Sigmoid colon (tissue), 7 donors: ENCODE results near the gene IQSEC3. TPM values are rescaled to one million over a fixed set of nuclear protein-coding genes. Genes with fewer than 3 reads are reported as not detected.

Source experiments
- DNase-seq: peaks from one replicate; pipeline ENCODE4 v3.0.0-alpha.2; 2019
- H3K27ac ChIP-seq, 4 donors: fragments of 200-600 bp; sonication (generic); one replicate each; pipeline ENCODE4 v1.5.1; 2016 to 2019; ENCODE audit warnings: mild to moderate bottlenecking in 1 of 4
- H3K27me3 ChIP-seq, 3 donors: fragments of 200-600 bp; sonication (generic); one replicate each; pipeline ENCODE4 v1.5.1; 2019; ENCODE audit warnings: mild to moderate bottlenecking in 1 of 3
- H3K36me3 ChIP-seq, 4 donors: fragments of 200-600 bp; sonication (generic); one replicate each; pipeline ENCODE4 v1.5.1; 2016 to 2019
- H3K4me1 ChIP-seq, 4 donors: fragments of 200-600 bp; sonication (generic); one replicate each; pipeline ENCODE4 v1.5.1; 2017 to 2019
- H3K4me3 ChIP-seq, 4 donors: fragments of 200-600 bp; sonication (generic); one replicate each; pipeline ENCODE4 v1.5.1; 2017 to 2019; ENCODE audit warnings: mild to moderate bottlenecking in 2 of 4, moderate library complexity in 1 of 4
- H3K9me3 ChIP-seq, 4 donors: fragments of 200-600 bp in 3 of 4; sonication (generic) in 3 of 4; one replicate each; pipeline versions ENCODE4 v1.5.1 to v1.6.1; 2013 to 2019
- CTCF ChIP-seq, 4 experiments: fragments of 450-650 bp in 3 of 4; fragments of 200-600 bp in 1 of 4; IDR thresholded peaks; one replicate each; pipeline ENCODE4 v1.5.1; 2016 to 2019; ENCODE audit warnings: antibody characterized with exemption in 4 of 4, mild to moderate bottlenecking in 3 of 4, moderate library complexity in 2 of 4
- EP300 ChIP-seq, 4 donors: sonication (generic); formaldehyde crosslinking; IDR thresholded peaks; one replicate each; pipeline ENCODE4 v1.6.1; 2017; ENCODE audit warnings: antibody characterized with exemption in 4 of 4
- POLR2A ChIP-seq, 2 donors: fragments of 450-650 bp; IDR thresholded peaks; one replicate each; pipeline ENCODE4 v1.6.1; 2016; ENCODE audit warnings: antibody characterized with exemption in 2 of 2, mild to moderate bottlenecking in 2 of 2, moderate library complexity in 2 of 2
- POLR2AphosphoS5 ChIP-seq, 4 donors: sonication (generic); formaldehyde crosslinking; IDR thresholded peaks; one replicate each; pipeline ENCODE4 v1.6.1; 2017; ENCODE audit warnings: antibody characterized with exemption in 4 of 4
- WGBS, 2 donors: extraction: QIAGEN DNeasy Blood & Tissue Kit; methylation state at CpG; one replicate each; pipeline ENCODE4 v1.1.7; 2013; 5-methylcytosine and 5-hydroxymethylcytosine counted together
- intact Hi-C: fragments of 100-400 bp; cut with DNase I; formaldehyde crosslinking; loops from one replicate; pipeline ENCODE4 v1.15.1; 2023
- polyA plus RNA-seq, 3 donors: library from polyadenylated mRNA; stranded (reverse); fragments of 200-250 nt; gene quantifications; one replicate each; pipeline ENCODE4 v1.2.3, GENCODE V29; 2013
- total RNA-seq, 4 donors: library from RNA; depleted of rRNA; stranded (reverse); fragments of >200 nt; gene quantifications; one replicate each; pipeline ENCODE4 v1.1.0, GENCODE V29; 2016
- donor health status: healthy with polysubstance abuse.
- donor health status: Bipolar disorder and iron deficiency.
- donor health status: healthy.

IQSEC3 gene
- total and polyA plus RNA-seq, 7 donors = under 0.01 to 2.2 (median 0.54) TPM; not detected in 1

- Histone ChIP-seq H3K27me3 (peaks cover 0 to 32% (median 4%) of the 10 kb centered on the region in 3 donors), H3K4me1 (no peaks in the 10 kb centered on the region), H3K4me3 (no peak overlapping the region), H3K9me3 (no peaks in the 10 kb centered on the region), H3K36me3 (no peaks in the 10 kb centered on the region), H3K27ac (no peak overlapping the region)
- intact Hi-C loops = no loop called here
- WGBS, 2 donors = 87 to 90% methylated on average over 7 of the region's 7 CpGs
- TF ChIP-seq EP300 (IDR thresholded peaks at IDR 0.05) (no peak), POLR2AphosphoS5 (IDR thresholded peaks at IDR 0.05) (no peak)
- DNase-seq = no peak
Observed at GRCh38 chr12:117311-117710, 50.7 kb downstream of the IQSEC3 start.

- Histone ChIP-seq H3K9me3 (no peaks in the 10 kb centered on the region), H3K36me3 (no peaks in the 10 kb centered on the region), H3K4me1 (no peaks in the 10 kb centered on the region), H3K27ac (no peak overlapping the region), H3K27me3 (peaks cover 0 to 28% (median 4%) of the 10 kb centered on the region in 3 donors), H3K4me3 (no peak overlapping the region)
- TF ChIP-seq CTCF (IDR thresholded peaks at IDR 0.05) = no peak
- no peak for TF ChIP-seq EP300 (IDR thresholded peaks at IDR 0.05)
- no peak for TF ChIP-seq POLR2AphosphoS5 (IDR thresholded peaks at IDR 0.05)
- TF ChIP-seq POLR2A (IDR thresholded peaks at IDR 0.05) = no peak
- no peak for DNase-seq
- intact Hi-C loops = no loop called here
- whole genome bisulfite sequencing, 2 donors = 82 to 83% methylated on average over 8 of the region's 8 CpGs
Observed at GRCh38 chr12:117816-118345, 51.3 kb downstream of the IQSEC3 start.

- DNase-seq = no peak
- Histone ChIP-seq H3K4me3 (no peak overlapping the region), H3K9me3 (no peaks in the 10 kb centered on the region), H3K4me1 (no peaks in the 10 kb centered on the region), H3K27me3 (peaks cover 0 to 32% (median 4%) of the 10 kb centered on the region in 3 donors), H3K27ac (no peak overlapping the region), H3K36me3 (no peaks in the 10 kb centered on the region)
- intact Hi-C loops = no loop called here
- WGBS, 2 donors = 67 to 68% methylated on average over 4 of the region's 4 CpGs
- no peak for TF ChIP-seq POLR2AphosphoS5 (IDR thresholded peaks at IDR 0.05)
- TF ChIP-seq CTCF (IDR thresholded peaks at IDR 0.05) = no peak
- no peak for TF ChIP-seq EP300 (IDR thresholded peaks at IDR 0.05)
- TF ChIP-seq POLR2A (IDR thresholded peaks at IDR 0.05) = no peak
Observed at GRCh38 chr12:118591-118990, 52.0 kb downstream of the IQSEC3 start.

- WGBS, 2 donors = 72 to 78% methylated on average over 6 of the region's 6 CpGs
- Histone ChIP-seq H3K4me1 (no peaks in the 10 kb centered on the region), H3K27ac (no peak overlapping the region), H3K9me3 (no peaks in the 10 kb centered on the region), H3K36me3 (no peaks in the 10 kb centered on the region), H3K4me3 (no peak overlapping the region), H3K27me3 (peaks cover 0 to 37% (median 7%) of the 10 kb centered on the region in 3 donors)
- intact Hi-C loops = no loop called here
- no peak for TF ChIP-seq POLR2AphosphoS5 (IDR thresholded peaks at IDR 0.05)
- no peak for TF ChIP-seq EP300 (IDR thresholded peaks at IDR 0.05)
- no peak for TF ChIP-seq CTCF (IDR thresholded peaks at IDR 0.05)
- no peak for TF ChIP-seq POLR2A (IDR thresholded peaks at IDR 0.05)
- no peak for DNase-seq
Observed at GRCh38 chr12:120951-121350, 54.4 kb downstream of the IQSEC3 start.

GRCh38 chr12:121647-122046, 55.1 kb downstream of the IQSEC3 start:
- H3K27me3 ChIP-seq = peaks cover 0 to 33% (median 9%) of the 10 kb centered on the region in 3 donors
- H3K36me3 ChIP-seq = no peaks in the 10 kb centered on the region
- no peak for DNase-seq
- TF ChIP-seq POLR2A (IDR thresholded peaks at IDR 0.05) = no peak
- no peak for TF ChIP-seq POLR2AphosphoS5 (IDR thresholded peaks at IDR 0.05)
- TF ChIP-seq EP300 (IDR thresholded peaks at IDR 0.05) = no peak
- no peak for TF ChIP-seq CTCF (IDR thresholded peaks at IDR 0.05)
- WGBS, 2 donors = 87 to 90% methylated on average over 11 of the region's 11 CpGs
- no peak overlapping the region for H3K4me3 ChIP-seq
- intact Hi-C loops = no loop called here
- H3K4me1 ChIP-seq = no peaks in the 10 kb centered on the region
- H3K27ac ChIP-seq = no peak overlapping the region
- H3K9me3 ChIP-seq = no peaks in the 10 kb centered on the region
